GM18499 (cell line): ENCODE data around the gene LOXL4.

ENCODE experiments used
- ATAC-seq: cut with Tn5 transposase; IDR thresholded peaks from one replicate; pipeline ENCODE4 v1.9.1; 2021; ENCODE audit warnings: moderate number of reproducible peaks; ENCODE audit not compliant: insufficient read depth, unreplicated experiment

LOXL4 gene

GRCh38 chr10:98295907-98296306 lies 27.9 kb upstream of the LOXL4 start:
- no peak for ATAC-seq

- ATAC-seq: no peak
These were observed 27.4 kb upstream of the LOXL4 start for GRCh38 chr10:98295401-98295811.

- ATAC-seq: no peak
These were observed 26.3 kb upstream of the LOXL4 start for GRCh38 chr10:98294270-98294627.

- no peak for ATAC-seq
These were observed 25.7 kb upstream of the LOXL4 start for GRCh38 chr10:98293550-98294269.

GRCh38 chr10:98292971-98293370 lies 25.0 kb upstream of the LOXL4 start:
- no peak for ATAC-seq

- ATAC-seq: no peak
These were observed 21.8 kb upstream of the LOXL4 start for GRCh38 chr10:98289802-98290209.

GRCh38 chr10:98287321-98287720 lies 19.3 kb upstream of the LOXL4 start:
- ATAC-seq: no peak

GRCh38 chr10:98286419-98286818 lies 18.4 kb upstream of the LOXL4 start:
- ATAC-seq: no peak

- no peak for ATAC-seq
These were observed 17.4 kb upstream of the LOXL4 start for GRCh38 chr10:98285416-98285815.

- no peak for ATAC-seq
These were observed 8.3 kb upstream of the LOXL4 start for GRCh38 chr10:98276311-98276710.

- ATAC-seq: no peak
These were observed 6.6 kb upstream of the LOXL4 start for GRCh38 chr10:98274562-98274961.

- no peak for ATAC-seq
These were observed 5.3 kb upstream of the LOXL4 start for GRCh38 chr10:98273057-98273850.

- ATAC-seq: no peak
These were observed 4.7 kb upstream of the LOXL4 start for GRCh38 chr10:98272656-98273055.

GRCh38 chr10:98272245-98272644 lies 4.3 kb upstream of the LOXL4 start:
- no peak for ATAC-seq

- no peak for ATAC-seq
These were observed 2.8 kb upstream of the LOXL4 start for GRCh38 chr10:98270786-98271185.

GRCh38 chr10:98270073-98270740 lies 2.2 kb upstream of the LOXL4 start:
- no peak for ATAC-seq

- no peak for ATAC-seq
These were observed 1.5 kb upstream of the LOXL4 start for GRCh38 chr10:98269435-98269912.

GRCh38 chr10:98268694-98269431 lies 869 bp upstream of the LOXL4 start:
- no peak for ATAC-seq

- no peak for ATAC-seq
These were observed 713 bp downstream of the LOXL4 start for GRCh38 chr10:98267069-98267893.

GRCh38 chr10:98266647-98267046 lies 1.3 kb downstream of the LOXL4 start:
- ATAC-seq: no peak
